GM23248 (cell line): ENCODE data around the gene NSMF.

ENCODE experiments used
- EZH2 ChIP-seq: fragments of 200-600 bp; sonication (generic); IDR thresholded peaks from 2 replicates; pipeline ENCODE4 v1.6.1; 2018; ENCODE audit warnings: antibody characterized with exemption, mild to moderate bottlenecking; ENCODE audit not compliant: insufficient read depth, poor library complexity, severe bottlenecking
- EZH2phosphoT487 ChIP-seq: fragments of 200-600 bp; sonication (generic); IDR thresholded peaks from 2 replicates; pipeline ENCODE4 v1.6.1; 2018; ENCODE audit warnings: antibody characterized with exemption, moderate library complexity, mild to moderate bottlenecking, low read depth; ENCODE audit not compliant: insufficient read depth

DNA sequence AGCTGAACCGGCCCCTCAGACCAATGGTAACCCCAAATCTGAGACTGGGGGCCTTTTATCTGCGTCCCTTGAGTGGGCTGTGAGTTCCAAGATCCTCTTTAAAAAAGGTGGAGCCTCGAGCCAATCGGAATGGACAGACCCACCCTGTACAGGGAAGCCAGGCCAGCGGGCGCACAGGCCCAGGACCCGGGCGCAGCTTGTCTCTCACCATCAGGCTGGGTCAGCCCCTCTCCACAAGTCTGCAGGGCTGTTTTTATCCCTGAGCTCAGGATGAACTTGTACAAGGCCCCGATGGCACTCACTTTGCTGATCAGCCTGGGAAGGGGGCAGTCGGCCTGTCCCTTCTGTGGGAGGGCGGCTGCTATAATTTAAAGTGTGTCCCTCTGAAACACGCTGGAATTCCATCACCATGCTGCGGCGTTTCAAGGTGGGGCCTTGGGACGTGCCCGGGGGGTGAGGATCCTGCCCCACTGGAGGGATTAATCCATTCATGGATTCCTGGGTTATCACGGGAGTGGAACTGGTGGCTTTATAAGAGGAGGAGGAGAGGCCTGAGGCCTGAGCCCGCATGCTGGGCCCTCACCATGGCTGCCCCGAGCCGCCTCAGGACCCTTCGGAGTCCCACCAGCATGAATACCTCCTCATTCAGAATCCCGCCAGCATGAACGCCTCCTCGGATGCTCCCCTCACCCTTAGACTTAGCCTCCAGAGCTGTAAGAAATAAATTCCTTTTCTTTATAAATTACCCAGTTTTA lies 50.3 kb downstream of the NSMF start:
- TF ChIP-seq EZH2 (no peak), EZH2phosphoT487 (no peak)
